SIG-M5 treated with dmso at 0.1 percent for 504 hours (cell line): ENCODE data around the gene DNAJC19.
A peak's percentile ranks its signal among the peaks of the same experiment; 100 is the strongest.

ENCODE experiments used
- DNase-seq: peaks from one replicate; lab custom pipeline; 2025; ENCODE audit not compliant: unreplicated experiment; lab: John Stamatoyannopoulos, UW

The DNAJC19 gene

DNA sequence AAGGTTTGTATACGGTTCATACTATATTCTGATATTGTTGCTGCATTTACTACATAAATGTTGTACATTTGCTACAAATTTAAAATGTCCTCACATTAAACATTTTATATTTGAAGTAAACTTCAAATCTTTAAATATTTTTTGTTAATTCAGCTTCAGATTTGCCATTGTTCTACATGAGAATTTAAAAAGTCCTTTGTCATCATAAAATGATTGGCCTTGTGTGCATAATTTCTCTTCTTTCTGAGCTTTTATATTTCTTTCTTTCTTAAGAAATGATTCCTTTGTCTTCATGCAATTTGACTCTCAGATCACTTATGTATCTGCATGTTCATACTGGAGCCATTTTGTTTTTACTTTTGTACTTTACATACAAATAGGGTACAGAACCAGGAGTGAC, 28.0 kb downstream of the DNAJC19 start:
- no peak for DNase-seq

DNA sequence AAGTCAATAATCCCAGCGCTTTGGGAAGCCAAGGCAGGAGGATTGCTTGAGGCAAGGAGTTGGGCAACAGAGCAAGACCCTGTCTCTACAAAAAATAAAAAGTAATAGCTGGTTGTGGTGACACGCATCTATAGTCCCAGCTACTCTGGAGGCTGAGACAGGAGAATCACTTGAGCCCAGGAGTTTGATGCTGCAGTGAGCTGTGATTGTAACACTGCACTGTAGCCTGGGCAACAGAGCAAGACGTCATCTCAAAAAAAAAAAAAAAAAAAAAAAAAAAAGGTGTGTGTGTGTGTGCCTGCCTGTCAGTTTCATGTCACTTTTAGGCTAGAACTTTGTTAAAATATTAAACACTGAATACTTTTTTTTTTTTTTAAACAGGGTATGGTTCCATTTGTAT, 28.4 kb downstream of the DNAJC19 start:
- no peak for DNase-seq

DNA sequence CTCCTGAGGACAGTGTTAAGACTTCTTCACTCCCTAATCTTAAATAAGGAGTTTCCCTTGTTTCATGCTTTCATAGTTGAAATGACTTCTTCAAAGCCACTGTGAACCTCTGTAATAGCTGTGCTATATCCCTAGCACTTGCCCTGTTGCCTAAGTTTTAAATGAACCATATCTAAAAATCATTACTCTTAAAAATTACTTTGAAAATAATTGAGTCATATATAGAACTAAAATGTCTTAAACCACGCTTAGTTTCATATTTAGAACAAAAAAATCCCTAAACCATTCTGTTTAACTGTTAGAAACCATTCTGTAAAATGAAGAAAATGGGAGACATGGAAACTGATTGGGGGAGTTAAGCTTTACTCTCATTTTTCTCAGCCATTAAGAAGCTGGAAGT, 29.8 kb downstream of the DNAJC19 start:
- no peak for DNase-seq

DNA sequence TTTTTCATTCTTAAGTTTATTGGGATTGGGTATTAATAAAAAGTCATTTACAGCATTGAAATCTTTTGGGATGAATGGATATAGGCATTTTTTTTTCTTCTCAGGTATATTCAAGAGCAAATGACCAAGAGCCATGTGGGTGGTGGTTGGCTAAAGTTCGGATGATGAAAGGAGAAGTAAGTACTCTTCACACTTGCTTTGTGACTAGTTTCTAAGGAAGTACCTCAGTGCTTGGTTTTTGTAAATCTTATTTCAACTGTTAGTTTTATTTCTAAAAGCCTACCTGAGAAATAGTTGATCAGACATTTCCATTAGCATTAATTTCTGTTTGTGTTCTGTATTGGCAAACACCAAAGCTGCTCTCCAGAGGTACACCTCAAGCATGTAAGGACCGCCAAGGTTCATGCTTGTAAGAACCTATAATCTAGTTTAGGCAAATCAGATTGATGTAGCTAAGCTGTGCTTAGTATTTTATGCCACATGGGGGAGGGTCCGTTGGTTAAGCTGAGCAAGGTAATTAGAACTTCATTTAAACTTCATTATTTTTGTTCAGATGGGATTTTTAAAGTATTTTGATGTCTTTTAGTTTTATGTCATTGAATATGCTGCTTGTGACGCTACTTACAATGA, 41.7 kb downstream of the DNAJC19 start:
- DNase-seq, result peak; percentile 43

DNA sequence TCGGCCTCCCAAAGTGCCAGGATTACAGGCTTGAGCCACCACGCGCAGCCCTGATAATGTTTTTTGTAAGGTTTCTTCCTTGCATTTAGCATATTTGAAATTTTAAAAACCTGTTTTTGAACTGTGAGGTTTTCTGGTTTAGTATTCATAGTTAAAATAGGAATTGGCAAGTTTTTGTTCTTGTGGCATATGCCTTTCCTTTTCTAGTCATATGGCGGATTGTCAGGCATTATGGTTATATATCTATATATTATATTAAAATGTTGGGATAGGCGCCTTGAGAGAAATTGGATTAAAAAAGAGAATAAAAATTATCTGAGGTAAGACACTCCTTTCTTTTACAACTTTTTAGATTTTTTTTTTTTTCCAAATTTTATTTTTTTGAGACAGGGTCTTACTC, 48.7 kb downstream of the DNAJC19 start:
- DNase-seq, result no peak

DNA sequence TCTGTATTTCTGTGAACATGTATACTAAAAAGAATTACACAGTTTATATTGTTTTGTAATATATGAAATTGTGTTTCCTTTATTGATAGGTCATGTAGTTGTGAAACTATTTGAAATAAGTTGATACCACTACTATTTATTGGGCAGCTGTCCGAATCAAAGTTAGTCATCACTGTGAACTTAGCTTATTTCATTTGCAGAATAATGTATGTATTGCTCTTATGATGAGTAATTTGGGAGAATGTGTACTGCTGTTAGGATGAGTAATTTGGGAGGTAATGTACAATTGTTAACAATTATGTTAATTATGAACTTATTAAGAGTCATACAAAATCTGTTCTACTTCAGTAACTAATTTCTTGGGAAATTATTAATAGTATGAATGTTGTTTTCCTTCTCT, 54.9 kb downstream of the DNAJC19 start:
- DNase-seq, result no peak
